CD4-positive, alpha-beta T cell treated with Interferon alpha-2 for 1 hour (primary cell): ENCODE data around the gene PPP1R12B.
"Not testable (repeated sequence)": the region's sequence is repeated elsewhere in the genome, so short reads cannot be mapped to it uniquely, and the experiment has no call there.

ENCODE experiments used
- DNase-seq, 2 donors: peaks; one replicate each; pipeline ENCODE4 v3.0.0-alpha.2; 2020 to 2022

Gene PPP1R12B

DNA sequence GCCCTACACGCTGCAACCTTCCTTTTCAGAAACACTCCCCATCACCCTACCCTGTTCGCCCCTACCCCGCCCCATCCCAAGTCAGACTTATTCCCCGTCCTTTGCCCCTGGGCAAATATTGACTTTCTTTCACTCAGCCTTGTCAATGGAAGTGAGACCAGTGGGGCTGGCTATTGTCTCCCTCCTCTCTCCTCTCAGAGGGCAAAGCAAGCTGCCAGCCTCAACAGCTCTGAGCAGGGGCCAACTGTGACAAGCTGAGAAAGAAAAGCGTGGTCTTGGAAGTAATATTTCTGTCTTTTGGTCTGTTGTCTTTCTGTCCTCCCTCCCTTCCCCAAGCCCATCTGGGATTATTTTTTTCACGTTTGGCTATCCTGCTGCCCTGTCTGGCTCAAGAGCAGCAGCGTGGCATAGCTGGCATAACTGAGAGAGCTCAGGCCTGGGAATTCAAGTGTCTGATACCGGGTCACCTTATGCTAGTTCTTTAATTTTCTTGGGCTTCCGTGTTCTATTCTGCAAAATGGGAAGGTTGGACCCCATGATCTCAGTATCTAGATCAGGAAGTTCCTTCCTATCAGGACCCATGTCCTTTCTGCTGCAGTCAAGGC is 290.3 kb downstream of the PPP1R12B start:
- DNase-seq, result not testable (repeated sequence)

DNA sequence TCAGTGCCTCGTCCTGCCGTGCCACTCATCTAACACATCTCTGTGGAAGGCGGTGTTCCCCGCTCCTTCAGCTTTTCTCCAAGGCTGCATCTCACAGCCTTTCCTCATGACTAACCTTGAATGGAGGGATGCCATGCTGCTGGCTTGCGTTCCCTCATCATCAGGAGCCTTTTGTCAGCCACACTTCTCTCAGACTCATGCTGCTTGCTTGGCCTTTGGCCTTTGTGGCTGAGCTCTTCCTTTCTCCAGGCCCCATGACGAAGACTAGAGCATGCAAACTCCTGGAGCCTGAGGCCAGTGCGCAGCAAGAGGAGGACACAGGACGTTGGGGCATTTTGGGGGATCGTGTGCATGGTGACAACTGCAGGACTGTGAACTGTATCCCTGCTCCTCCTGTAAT is 291.0 kb downstream of the PPP1R12B start:
- DNase-seq, result no peak

DNA sequence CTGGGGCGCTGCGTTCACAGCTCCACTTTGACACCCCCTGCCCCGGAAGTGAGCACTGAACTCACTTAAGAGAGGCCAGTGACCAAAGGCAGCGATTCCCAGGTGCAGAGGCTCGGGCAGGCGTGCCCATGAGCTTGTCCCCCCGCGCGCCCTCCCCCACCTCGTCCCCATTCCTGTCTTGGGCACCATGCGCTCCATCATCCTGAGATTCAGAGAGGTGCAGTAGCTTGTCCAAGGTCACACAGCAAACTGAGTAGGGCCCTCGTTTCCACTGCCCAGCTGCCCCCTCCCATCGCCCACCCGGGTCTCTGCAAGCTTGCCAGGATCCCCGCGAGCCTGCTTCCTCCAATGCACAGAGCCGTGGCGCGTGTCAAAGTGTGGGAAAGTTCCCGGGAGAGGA is 293.7 kb downstream of the PPP1R12B start:
- DNase-seq, result no peak
